Measurements from ENCODE around the gene ERICH2.
A peak's percentile ranks its signal among the peaks of the same experiment; 100 is the strongest.
"Not testable (repeated sequence)": the region's sequence is repeated elsewhere in the genome, so short reads cannot be mapped to it uniquely, and the experiment has no call there.

The ERICH2 gene

GRCh38 chr2:170770008-170770605 lies at the start of gene ERICH2:
TSS of gene ERICH2 (plus strand) at chr2:170770378. CDS start at chr2:170770682, 304 bp downstream.
- DNase-seq: peak; percentile 5

GRCh38 chr2:170721678-170722077 lies 48.5 kb upstream of the ERICH2 start:
- DNase-seq: no peak

- DNase-seq: no peak
Measured at GRCh38 chr2:170722301-170722700, 47.9 kb upstream of the ERICH2 start.

- DNase-seq: no peak
Measured at GRCh38 chr2:170723446-170723958, 46.7 kb upstream of the ERICH2 start.

- no peak for DNase-seq
Measured at GRCh38 chr2:170733798-170734600, 36.2 kb upstream of the ERICH2 start.

GRCh38 chr2:170734601-170735000 lies 35.6 kb upstream of the ERICH2 start:
- not testable (repeated sequence) for DNase-seq

- DNase-seq: no peak
Measured at GRCh38 chr2:170736628-170737027, 33.5 kb upstream of the ERICH2 start.

GRCh38 chr2:170737406-170737805 lies 32.8 kb upstream of the ERICH2 start:
- no peak for DNase-seq

GRCh38 chr2:170737821-170738220 lies 32.4 kb upstream of the ERICH2 start:
- no peak for DNase-seq

GRCh38 chr2:170739048-170739447 lies 31.1 kb upstream of the ERICH2 start:
- DNase-seq: no peak

GRCh38 chr2:170739507-170740046 lies 30.6 kb upstream of the ERICH2 start:
- no peak for DNase-seq

- DNase-seq: no peak
Measured at GRCh38 chr2:170740660-170741059, 29.5 kb upstream of the ERICH2 start.

- DNase-seq: no peak
Measured at GRCh38 chr2:170742000-170742399, 28.2 kb upstream of the ERICH2 start.

- DNase-seq: no peak
Measured at GRCh38 chr2:170742896-170743529, 27.2 kb upstream of the ERICH2 start.

- DNase-seq: no peak
Measured at GRCh38 chr2:170743530-170744239, 26.5 kb upstream of the ERICH2 start.

- no peak for DNase-seq
Measured at GRCh38 chr2:170744248-170745002, 25.8 kb upstream of the ERICH2 start.

GRCh38 chr2:170745305-170745704 lies 24.9 kb upstream of the ERICH2 start:
- no peak for DNase-seq

GRCh38 chr2:170747921-170748320 lies 22.3 kb upstream of the ERICH2 start:
- no peak for DNase-seq

GRCh38 chr2:170751555-170751954 lies 18.6 kb upstream of the ERICH2 start:
- DNase-seq: not testable (repeated sequence)

GRCh38 chr2:170761572-170761971 lies 8.6 kb upstream of the ERICH2 start:
- no peak for DNase-seq

- no peak for DNase-seq
Measured at GRCh38 chr2:170762760-170763159, 7.4 kb upstream of the ERICH2 start.

GRCh38 chr2:170763232-170763631 lies 6.9 kb upstream of the ERICH2 start:
- no peak for DNase-seq

All from activated T-cell treated with anti-CD3 and anti-CD28 coated beads for 4 hours (primary cell).